H9 (cell line): ENCODE results near the gene ZNF423. TPM values are rescaled to one million over a fixed set of nuclear protein-coding genes. Genes with fewer than 3 reads are reported as not detected.

ENCODE experiments used
- DNase-seq: peaks from one replicate; pipeline ENCODE4 v3.0.0-alpha.2; 2017
- H2AFZ ChIP-seq: one replicate; pipeline ENCODE4 v1.6.1; 2013; ENCODE audit warnings: mild to moderate bottlenecking, low read length, control low read depth, moderate library complexity
- H2AK5ac ChIP-seq: 2 replicates; pipeline ENCODE4 v1.6.1; 2013; ENCODE audit warnings: low read length, control low read depth, mixed read lengths; ENCODE audit not compliant: insufficient read length
- H2BK120ac ChIP-seq: one replicate; pipeline ENCODE4 v1.6.1; 2013; ENCODE audit warnings: low read depth, mild to moderate bottlenecking, low read length, control low read depth, inconsistent platforms; ENCODE audit not compliant: poor library complexity, severe bottlenecking
- H2BK12ac ChIP-seq: 2 replicates; pipeline ENCODE4 v1.6.1; 2013; ENCODE audit warnings: low read length, control low read depth, mixed read lengths, low read depth; ENCODE audit not compliant: insufficient read length
- H2BK15ac ChIP-seq: 2 replicates; pipeline ENCODE4 v1.6.1; 2013; ENCODE audit warnings: low read depth, low read length, control low read depth
- H2BK20ac ChIP-seq: one replicate; pipeline ENCODE4 v1.6.1; 2013; ENCODE audit warnings: low read depth, mild to moderate bottlenecking, low read length, control low read depth, inconsistent platforms; ENCODE audit not compliant: poor library complexity, severe bottlenecking
- H2BK5ac ChIP-seq: 2 replicates; pipeline ENCODE4 v1.6.1; 2013; ENCODE audit warnings: low read length, control low read depth, mixed read lengths; ENCODE audit not compliant: insufficient read length
- H3K14ac ChIP-seq: 2 replicates; pipeline ENCODE4 v1.6.1; 2013; ENCODE audit warnings: low read length, control low read depth; ENCODE audit not compliant: insufficient read depth
- H3K18ac ChIP-seq: 2 replicates; pipeline ENCODE4 v1.6.1; 2013; ENCODE audit warnings: low read depth, mild to moderate bottlenecking, mixed read lengths, low read length, control low read depth; ENCODE audit not compliant: insufficient read length
- H3K23ac ChIP-seq: 2 replicates; pipeline ENCODE4 v1.6.1; 2013; ENCODE audit warnings: low read length, control low read depth, mixed read lengths, low read depth; ENCODE audit not compliant: insufficient read length
- H3K23me2 ChIP-seq: 2 replicates; pipeline ENCODE4 v1.6.1; 2013; ENCODE audit warnings: low read depth, mild to moderate bottlenecking, mixed read lengths, low read length, control low read depth; ENCODE audit not compliant: insufficient read length, poor library complexity, severe bottlenecking
- H3K27ac ChIP-seq: 2 replicates; pipeline ENCODE4 v1.5.1; 2013; ENCODE audit warnings: low read length, control low read depth, mixed read lengths, low read depth; ENCODE audit not compliant: insufficient read length
- H3K27me3 ChIP-seq: 2 replicates; pipeline ENCODE4 v1.6.1; 2013; ENCODE audit warnings: low read length, control low read depth, inconsistent platforms; ENCODE audit not compliant: insufficient read depth
- H3K4ac ChIP-seq: 2 replicates; pipeline ENCODE4 v1.6.1; 2013; ENCODE audit warnings: low read depth, mild to moderate bottlenecking, control low read depth, inconsistent platforms, low read length, moderate library complexity
- H3K4me1 ChIP-seq: 2 replicates; pipeline ENCODE4 v1.6.1; 2013; ENCODE audit warnings: low read length, control low read depth, inconsistent platforms; ENCODE audit not compliant: insufficient read depth
- H3K4me2 ChIP-seq: 2 replicates; pipeline ENCODE4 v1.6.1; 2013; ENCODE audit warnings: low read length, control low read depth, mixed read lengths; ENCODE audit not compliant: insufficient read length, insufficient read depth
- H3K56ac ChIP-seq: 2 replicates; pipeline ENCODE4 v1.6.1; 2013; ENCODE audit warnings: low read depth, mild to moderate bottlenecking, mixed read lengths, low read length, control low read depth; ENCODE audit not compliant: insufficient read length
- H3K79me1 ChIP-seq: 2 replicates; pipeline ENCODE4 v1.6.1; 2013; ENCODE audit warnings: low read depth, mild to moderate bottlenecking, moderate library complexity, low read length, control low read depth, inconsistent platforms; ENCODE audit not compliant: insufficient read depth, poor library complexity, severe bottlenecking
- H3K79me2 ChIP-seq: 2 replicates; pipeline ENCODE4 v1.6.1; 2013; ENCODE audit warnings: low read length, control low read depth, inconsistent platforms; ENCODE audit not compliant: insufficient read depth
- H3K9ac ChIP-seq: 2 replicates; pipeline ENCODE4 v1.6.1; 2013; ENCODE audit warnings: low read length, control low read depth, mixed read lengths; ENCODE audit not compliant: insufficient read length; ENCODE audit errors: extremely low read depth
- H3K9me3 ChIP-seq: one replicate; pipeline ENCODE4 v1.6.1; 2013; ENCODE audit warnings: low read depth, low read length, inconsistent platforms; ENCODE audit not compliant: control insufficient read depth
- H3T11ph ChIP-seq: one replicate; pipeline ENCODE4 v1.6.1; 2013; ENCODE audit warnings: mild to moderate bottlenecking, low read length, control low read depth, inconsistent platforms
- H4K20me1 ChIP-seq: one replicate; pipeline ENCODE4 v1.6.1; 2013; ENCODE audit not compliant: control insufficient read depth, insufficient read length, insufficient read depth
- H4K5ac ChIP-seq: 2 replicates; pipeline ENCODE4 v1.6.1; 2013; ENCODE audit warnings: low read depth, mild to moderate bottlenecking, mixed read lengths, low read length, control low read depth; ENCODE audit not compliant: insufficient read length
- H4K8ac ChIP-seq: replicated peaks from 2 replicates; pipeline ENCODE4 v1.6.1; 2013; ENCODE audit warnings: low read length, control low read depth, mixed read lengths, low read depth; ENCODE audit not compliant: insufficient read length
- H4K91ac ChIP-seq: 2 replicates; pipeline ENCODE4 v1.6.1; 2013; ENCODE audit warnings: low read depth, mild to moderate bottlenecking, moderate library complexity, mixed read lengths, low read length, control low read depth; ENCODE audit not compliant: insufficient read length
- H3K27ac Mint-ChIP-seq, 3 experiments: 2 replicates in 2 of 3; 3 replicates in 1 of 3; pipeline ENCODE4 v1.8.0; 2020 to 2021; ENCODE audit warnings: mixed read lengths in 3 of 3, mild to moderate bottlenecking in 1 of 3, moderate library complexity in 1 of 3
- H3K27me3 Mint-ChIP-seq: 2 replicates; pipeline ENCODE4 v1.8.0; 2021; ENCODE audit warnings: low read depth, mild to moderate bottlenecking, moderate library complexity, mixed read lengths
- H3K36me3 Mint-ChIP-seq, 3 experiments: 2 replicates in 2 of 3; 3 replicates in 1 of 3; pipeline ENCODE4 v1.8.0; 2020 to 2021; ENCODE audit warnings: low read depth in 3 of 3, mixed read lengths in 3 of 3; ENCODE audit not compliant: insufficient read depth in 1 of 3
- H3K4me1 Mint-ChIP-seq, 2 experiments: 2 replicates each; pipeline ENCODE4 v1.8.0; 2020; ENCODE audit warnings: mixed read lengths in 2 of 2
- H3K4me3 Mint-ChIP-seq, 2 experiments: 2 replicates in 1 of 2; 3 replicates in 1 of 2; pipeline ENCODE4 v1.8.0; 2020 to 2021; ENCODE audit warnings: mild to moderate bottlenecking in 2 of 2, mixed read lengths in 2 of 2, moderate library complexity in 1 of 2
- H3K9me3 Mint-ChIP-seq, 2 experiments: 2 replicates in 1 of 2; 3 replicates in 1 of 2; pipeline ENCODE4 v1.8.0; 2020; ENCODE audit warnings: mild to moderate bottlenecking in 2 of 2, mixed read lengths in 2 of 2, moderate library complexity in 1 of 2
- CTCF ChIP-seq: fragments of 200-600 bp; sonication (generic); conservative IDR thresholded peaks from 3 replicates; pipeline ENCODE4 v1.8.0; 2021; ENCODE audit warnings: antibody characterized with exemption, mild to moderate bottlenecking
- WGBS: extraction: QIAGEN DNeasy Blood & Tissue Kit; methylation state at CpG from one replicate; pipeline ENCODE4 v1.1.7; 2013; ENCODE audit warnings: missing lambda C conversion rate, low lambda C conversion rate, mixed read lengths; ENCODE audit not compliant: insufficient read length; ENCODE audit errors: extremely low coverage; 5-methylcytosine and 5-hydroxymethylcytosine counted together
- total RNA-seq: library from RNA; stranded (reverse); gene quantifications from 2 replicates; pipeline ENCODE4 v1.2.1, GENCODE V29; 2021

Gene ZNF423
- total RNA-seq, 1 experiment from 2014 or later: 51.5 TPM

GRCh38 chr16:49547448-49547847, 308.5 kb downstream of the ZNF423 start:
- no peak overlapping the region for H3K4ac ChIP-seq
- Mint-ChIP-seq H3K4me3 (no peak overlapping the region), H3K36me3 (no peaks in the 10 kb centered on the region), H3K27me3 (no peaks in the 10 kb centered on the region; the same call in 1 of the 2 replicates), H3K27ac (no peak overlapping the region; a peak in 1 of 7 replicates), H3K9me3 (no peaks in the 10 kb centered on the region), H3K4me1 (peaks cover 49 to 74% of the 10 kb centered on the region in 2 experiments)
- H2BK120ac ChIP-seq: no peak overlapping the region
- H3K14ac ChIP-seq: no peak overlapping the region
- H3K27me3 ChIP-seq: no peaks in the 10 kb centered on the region; the same call in 1 of the 2 replicates
- H4K5ac ChIP-seq: no peak overlapping the region
- H4K8ac ChIP-seq: no peak overlapping the region
- WGBS: no CpG with 5 or more reads among the region's 9 CpGs
- no peak overlapping the region for H4K91ac ChIP-seq
- TF ChIP-seq CTCF: no peak
- no peaks in the 10 kb centered on the region for H3K79me1 ChIP-seq
- H3K18ac ChIP-seq: no peak overlapping the region
- no peak overlapping the region for H2AFZ ChIP-seq
- DNase-seq: no peak
- no peak overlapping the region for H3T11ph ChIP-seq
- no peak overlapping the region for H3K9ac ChIP-seq
- no peak overlapping the region for H2BK12ac ChIP-seq
- no peaks in the 10 kb centered on the region for H3K79me2 ChIP-seq
- no peak overlapping the region for H2BK15ac ChIP-seq
- H4K20me1 ChIP-seq: no peaks in the 10 kb centered on the region
- no peak overlapping the region for H3K4me2 ChIP-seq
- H3K9me3 ChIP-seq: no peaks in the 10 kb centered on the region
- H2BK20ac ChIP-seq: no peak overlapping the region
- no peak overlapping the region for H3K27ac ChIP-seq
- H3K23me2 ChIP-seq: no peaks in the 10 kb centered on the region
- no peak overlapping the region for H2AK5ac ChIP-seq
- no peak overlapping the region for H2BK5ac ChIP-seq
- H3K56ac ChIP-seq: no peak overlapping the region
- H3K4me1 ChIP-seq: no peaks in the 10 kb centered on the region; the same call in 1 of the 2 replicates
- no peak overlapping the region for H3K23ac ChIP-seq
